ENCODE measurements around the gene FEZ2. TPM values are rescaled to one million over a fixed set of nuclear protein-coding genes. Genes with fewer than 3 reads are reported as not detected.
A peak's percentile ranks its signal among the peaks of the same experiment; 100 is the strongest.

Gene FEZ2
- total RNA-seq, 1 experiment from 2014 or later: 51.1 TPM

- Histone ChIP-seq H3K4me1 (ENCODE audit: control insufficient read depth, insufficient read depth, low read length) (no peaks in the 10 kb centered on the region), H3K27ac (ENCODE audit: low read length) (0 out of 2 replicates have a peak overlapping the region, but pooled peaks have one; percentile 7), H3K4me3 (ENCODE audit: low read depth in 2 of 2, low read length in 2 of 2) (no peak overlapping the region), H3K36me3 (ENCODE audit: control insufficient read depth, insufficient read depth, low read length) (peaks cover 78% of the 10 kb centered on the region), H3K27me3 (ENCODE audit: control insufficient read depth, insufficient read depth, low read length) (no peaks in the 10 kb centered on the region), H3K9me3 (ENCODE audit: control insufficient read depth, insufficient read depth, low read depth, low read length) (no peaks in the 10 kb centered on the region)
- in situ Hi-C loops (cut with HindIII; ENCODE audit: low pct_unique_long_range_greater_than_20kb, low sequenced_read_pairs) (no loop called here), intact Hi-C loops (cut with micrococcal nuclease; ENCODE audit: unreplicated experiment) (no loop called here)
- no peak for TF ChIP-seq REST (IDR thresholded peaks at IDR 0.05; ENCODE audit: insufficient read depth in 1 of 2, low read depth in 2 of 2, low read length in 1 of 2)
- no peak for TF ChIP-seq CTCF (IDR thresholded peaks at IDR 0.05)
- no peak for TF ChIP-seq SIN3A (IDR thresholded peaks at IDR 0.05; ENCODE audit: borderline replicate concordance, insufficient read depth, low read depth, low read length)
- TF ChIP-seq TCF7L2 (IDR thresholded peaks at IDR 0.05; ENCODE audit: low read depth, low read length): no peak
- TF ChIP-seq POLR2AphosphoS5 (IDR thresholded peaks at IDR 0.05; ENCODE audit: low read depth, low read length): no peak
- DNase-seq (ENCODE audit: low read depth, low spot score) (no peak), ATAC-seq (no peak)
- no TSS peak for BruUV-seq (replicated peaks)
- POLR2A ChIA-PET: no interaction called here
- CTCF ChIA-PET: no interaction called here
These were observed 82.4 kb downstream of the FEZ2 start for GRCh38 chr2:36515538-36515937.

- in situ Hi-C loops (cut with HindIII; ENCODE audit: low pct_unique_long_range_greater_than_20kb, low sequenced_read_pairs) (no loop called here), intact Hi-C loops (cut with micrococcal nuclease; ENCODE audit: unreplicated experiment) (no loop called here)
- Histone ChIP-seq H3K36me3 (ENCODE audit: control insufficient read depth, insufficient read depth, low read length) (peaks cover 83% of the 10 kb centered on the region), H3K4me1 (ENCODE audit: control insufficient read depth, insufficient read depth, low read length) (no peaks in the 10 kb centered on the region), H3K4me3 (ENCODE audit: low read depth in 2 of 2, low read length in 2 of 2) (no peak overlapping the region), H3K9me3 (ENCODE audit: control insufficient read depth, insufficient read depth, low read depth, low read length) (no peaks in the 10 kb centered on the region), H3K27me3 (ENCODE audit: control insufficient read depth, insufficient read depth, low read length) (no peaks in the 10 kb centered on the region), H3K27ac (ENCODE audit: low read length) (no peak overlapping the region)
- TF ChIP-seq SIN3A (IDR thresholded peaks at IDR 0.05; ENCODE audit: borderline replicate concordance, insufficient read depth, low read depth, low read length) (no peak), CTCF (IDR thresholded peaks at IDR 0.05) (no peak), POLR2AphosphoS5 (IDR thresholded peaks at IDR 0.05; ENCODE audit: low read depth, low read length) (no peak), REST (IDR thresholded peaks at IDR 0.05; ENCODE audit: insufficient read depth in 1 of 2, low read depth in 2 of 2, low read length in 1 of 2) (no peak), TCF7L2 (IDR thresholded peaks at IDR 0.05; ENCODE audit: low read depth, low read length) (no peak)
- ChIA-PET CTCF (no interaction called here), POLR2A (no interaction called here)
- DNase-seq (ENCODE audit: low read depth, low spot score): no peak
- BruUV-seq (replicated peaks): no TSS peak
- ATAC-seq: no peak
These were observed 84.3 kb downstream of the FEZ2 start for GRCh38 chr2:36513661-36514060.

Data from Panc1 (cell line).